Measurements from ENCODE around the gene MAP2K5. TPM values are rescaled to one million over a fixed set of nuclear protein-coding genes. Genes with fewer than 3 reads are reported as not detected.

Gene MAP2K5
- total RNA-seq, 1 donor from 2014 or later, result 2.9 TPM

- H3K4me3 ChIP-seq (ENCODE audit: low read depth, low read length), result no peak overlapping the region
- FAIRE-seq (no peak), DNase-seq (ENCODE audit: low read depth) (no peak)
- no peak for TF ChIP-seq CTCF (IDR thresholded peaks at IDR 0.05; ENCODE audit: insufficient read depth, low read length, severe bottlenecking)
- no peaks in the 10 kb centered on the region for H3K27me3 ChIP-seq (ENCODE audit: control insufficient read depth, insufficient read depth, low read length)
- H3K36me3 ChIP-seq (ENCODE audit: control insufficient read depth, insufficient read depth, low read length), result no peaks in the 10 kb centered on the region
Observed at GRCh38 chr15:67769497-67770357, 227.2 kb downstream of the MAP2K5 start.

GRCh38 chr15:67770358-67770628, 227.8 kb downstream of the MAP2K5 start:
- no peak overlapping the region for H3K4me3 ChIP-seq (ENCODE audit: low read depth, low read length)
- FAIRE-seq (no peak), DNase-seq (ENCODE audit: low read depth) (no peak)
- no peak for TF ChIP-seq CTCF (IDR thresholded peaks at IDR 0.05; ENCODE audit: insufficient read depth, low read length, severe bottlenecking)
- H3K27me3 ChIP-seq (ENCODE audit: control insufficient read depth, insufficient read depth, low read length), result no peaks in the 10 kb centered on the region
- no peaks in the 10 kb centered on the region for H3K36me3 ChIP-seq (ENCODE audit: control insufficient read depth, insufficient read depth, low read length)

GRCh38 chr15:67771189-67771800, 228.8 kb downstream of the MAP2K5 start:
- Histone ChIP-seq H3K4me3 (ENCODE audit: low read depth, low read length) (no peak overlapping the region), H3K27me3 (ENCODE audit: control insufficient read depth, insufficient read depth, low read length) (no peaks in the 10 kb centered on the region), H3K36me3 (ENCODE audit: control insufficient read depth, insufficient read depth, low read length) (no peaks in the 10 kb centered on the region)
- DNase-seq (ENCODE audit: low read depth) (no peak), FAIRE-seq (no peak)
- TF ChIP-seq CTCF (IDR thresholded peaks at IDR 0.05; ENCODE audit: insufficient read depth, low read length, severe bottlenecking), result no peak

GRCh38 chr15:67774626-67775025, 232.1 kb downstream of the MAP2K5 start:
- Histone ChIP-seq H3K36me3 (ENCODE audit: control insufficient read depth, insufficient read depth, low read length) (no peaks in the 10 kb centered on the region), H3K4me3 (ENCODE audit: low read depth, low read length) (no peak overlapping the region), H3K27me3 (ENCODE audit: control insufficient read depth, insufficient read depth, low read length) (no peaks in the 10 kb centered on the region)
- FAIRE-seq (no peak), DNase-seq (ENCODE audit: low read depth) (no peak)
- no peak for TF ChIP-seq CTCF (IDR thresholded peaks at IDR 0.05; ENCODE audit: insufficient read depth, low read length, severe bottlenecking)

GRCh38 chr15:67775250-67775649, 232.7 kb downstream of the MAP2K5 start:
- H3K36me3 ChIP-seq (ENCODE audit: control insufficient read depth, insufficient read depth, low read length), result no peaks in the 10 kb centered on the region
- FAIRE-seq, result no peak
- TF ChIP-seq CTCF (IDR thresholded peaks at IDR 0.05; ENCODE audit: insufficient read depth, low read length, severe bottlenecking), result no peak

More at GRCh38 chr15:67775250-67775649, 232.7 kb downstream of the MAP2K5 start:
- DNase-seq (ENCODE audit: low read depth), result no peak
- H3K4me3 ChIP-seq (ENCODE audit: low read depth, low read length), result no peak overlapping the region
- H3K27me3 ChIP-seq (ENCODE audit: control insufficient read depth, insufficient read depth, low read length), result no peaks in the 10 kb centered on the region

Measured in bronchial epithelial cell (primary cell).